Measurements from ENCODE around the gene PCP4.

Gene PCP4

GRCh38 chr21:39935716-39936115 is 68.5 kb downstream of the PCP4 start:
- no peak overlapping the region for H3K4me3 ChIP-seq
- H3K9ac ChIP-seq = no peak overlapping the region
- no peaks in the 10 kb centered on the region for H4K20me1 ChIP-seq
- H3K27me3 ChIP-seq = no peaks in the 10 kb centered on the region
- H3K4me2 ChIP-seq = no peak overlapping the region
- H3K27ac ChIP-seq = no peak overlapping the region
- no peaks in the 10 kb centered on the region for H3K4me1 ChIP-seq
- no peaks in the 10 kb centered on the region for H3K9me3 ChIP-seq
- no peak for TF ChIP-seq Cebpa-rat (IDR thresholded peaks at IDR 0.05)
- H3K36me3 ChIP-seq = no peaks in the 10 kb centered on the region

DNA sequence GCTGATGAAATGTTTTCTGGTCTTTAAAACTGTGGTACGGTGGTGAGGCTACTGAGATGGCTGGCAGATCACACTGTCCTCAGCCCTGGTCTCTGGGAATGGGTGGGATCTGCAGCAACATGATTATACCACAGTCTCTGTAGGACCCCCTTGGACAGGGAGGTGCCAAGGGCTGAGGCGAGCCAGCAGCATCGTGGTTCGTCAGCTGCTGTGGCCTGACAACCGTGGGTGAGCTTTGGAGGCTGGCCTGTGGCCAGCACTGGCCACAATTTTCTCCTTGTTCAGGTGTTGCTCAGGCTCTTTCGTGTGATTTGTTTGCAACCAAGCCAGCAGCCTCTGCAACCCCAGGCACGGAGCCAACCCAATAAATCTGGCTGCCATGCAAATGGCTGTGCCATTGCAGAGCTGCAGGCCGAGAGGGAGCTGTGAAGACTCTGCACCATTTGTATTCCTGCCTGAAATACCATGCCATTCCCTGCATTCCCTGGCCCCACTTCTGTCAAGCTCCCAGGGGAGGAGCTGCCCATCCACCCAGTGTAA is 70.9 kb downstream of the PCP4 start:
- H3K4me1 ChIP-seq = no peaks in the 10 kb centered on the region
- no peak overlapping the region for H3K27ac ChIP-seq
- TF ChIP-seq Cebpa-rat (IDR thresholded peaks at IDR 0.05) = no peak
- H3K9ac ChIP-seq = no peak overlapping the region
- no peaks in the 10 kb centered on the region for H3K36me3 ChIP-seq
- H3K4me2 ChIP-seq = no peak overlapping the region
- H4K20me1 ChIP-seq = no peaks in the 10 kb centered on the region
- H3K27me3 ChIP-seq = no peaks in the 10 kb centered on the region
- no peaks in the 10 kb centered on the region for H3K9me3 ChIP-seq
- H3K4me3 ChIP-seq = no peak overlapping the region

DNA sequence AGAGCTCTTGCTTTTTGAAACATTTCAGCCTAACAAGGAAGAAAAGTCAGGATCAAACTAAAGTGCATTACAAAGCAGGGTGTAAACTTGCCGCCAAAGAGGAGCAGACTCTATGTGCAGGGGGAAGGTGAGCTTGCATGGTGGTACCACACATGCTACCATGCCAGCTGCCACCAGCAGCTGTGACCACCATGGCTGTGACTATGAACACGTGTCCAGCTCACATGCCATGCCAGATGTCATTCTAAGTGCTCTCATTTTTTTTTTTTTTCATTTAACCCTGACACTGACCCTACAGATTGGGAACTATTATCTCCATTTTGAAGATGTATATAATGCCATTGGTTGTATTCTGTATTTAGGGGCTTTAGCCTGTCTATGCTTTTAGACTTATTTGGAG is 79.0 kb downstream of the PCP4 start:
- H3K4me1 ChIP-seq = no peaks in the 10 kb centered on the region
- H3K9me3 ChIP-seq = 0 out of 2 replicates have a peak, but pooled peaks cover 3% of the 10 kb centered on the region
- H3K27me3 ChIP-seq = no peaks in the 10 kb centered on the region
- no peaks in the 10 kb centered on the region for H4K20me1 ChIP-seq
- no peak overlapping the region for H3K4me2 ChIP-seq
- H3K4me3 ChIP-seq = no peak overlapping the region
- no peak overlapping the region for H3K27ac ChIP-seq
- no peak for TF ChIP-seq Cebpa-rat (IDR thresholded peaks at IDR 0.05)
- H3K9ac ChIP-seq = no peak overlapping the region
- H3K36me3 ChIP-seq = no peaks in the 10 kb centered on the region

DNA sequence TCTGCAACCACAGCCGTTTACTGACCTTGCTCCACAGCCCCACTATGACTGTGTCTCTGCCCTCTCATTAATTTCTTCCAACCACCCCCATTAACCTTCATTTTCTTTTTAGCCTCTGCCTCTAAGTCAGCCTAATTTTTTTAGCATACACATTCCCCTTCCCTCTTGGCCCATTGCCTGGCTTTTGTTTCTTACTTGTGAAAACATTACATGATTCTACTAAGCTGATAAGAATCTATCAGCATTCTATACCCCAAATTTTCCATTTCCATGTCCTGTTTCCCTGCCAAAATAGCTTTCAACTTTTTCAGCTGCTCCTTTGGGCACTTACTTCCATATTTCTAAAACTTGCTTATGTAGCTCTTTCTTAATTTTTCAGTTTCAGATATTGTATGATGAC is 79.8 kb downstream of the PCP4 start:
- H3K4me2 ChIP-seq = no peak overlapping the region
- no peaks in the 10 kb centered on the region for H3K4me1 ChIP-seq
- no peak for TF ChIP-seq Cebpa-rat (IDR thresholded peaks at IDR 0.05)
- no peak overlapping the region for H3K4me3 ChIP-seq
- H3K27ac ChIP-seq = no peak overlapping the region
- no peak overlapping the region for H3K9ac ChIP-seq
- H3K27me3 ChIP-seq = no peaks in the 10 kb centered on the region
- 0 out of 2 replicates have a peak, but pooled peaks cover 3% of the 10 kb centered on the region for H3K9me3 ChIP-seq
- H4K20me1 ChIP-seq = no peaks in the 10 kb centered on the region
- H3K36me3 ChIP-seq = no peaks in the 10 kb centered on the region

- Histone ChIP-seq H3K9me3 (no peaks in the 10 kb centered on the region), H3K4me2 (no peak overlapping the region), H3K9ac (no peak overlapping the region), H3K36me3 (no peaks in the 10 kb centered on the region), H3K27me3 (no peaks in the 10 kb centered on the region), H3K27ac (no peak overlapping the region), H3K4me1 (no peaks in the 10 kb centered on the region), H3K4me3 (no peak overlapping the region), H4K20me1 (no peaks in the 10 kb centered on the region)
- no peak for TF ChIP-seq Cebpa-rat (IDR thresholded peaks at IDR 0.05)
Observed at GRCh38 chr21:39951183-39952101, 84.2 kb downstream of the PCP4 start.

- H3K4me1 ChIP-seq = no peaks in the 10 kb centered on the region
- no peaks in the 10 kb centered on the region for H3K27me3 ChIP-seq
- H4K20me1 ChIP-seq = no peaks in the 10 kb centered on the region
- no peak for TF ChIP-seq Cebpa-rat (IDR thresholded peaks at IDR 0.05)
- H3K9me3 ChIP-seq = no peaks in the 10 kb centered on the region
- H3K27ac ChIP-seq = no peak overlapping the region
- no peak overlapping the region for H3K4me3 ChIP-seq
- H3K36me3 ChIP-seq = no peaks in the 10 kb centered on the region
- no peak overlapping the region for H3K9ac ChIP-seq
- no peak overlapping the region for H3K4me2 ChIP-seq
Observed at GRCh38 chr21:39952265-39952664, 85.0 kb downstream of the PCP4 start.

GRCh38 chr21:39954570-39954969 is 87.3 kb downstream of the PCP4 start:
- Histone ChIP-seq H3K4me3 (no peak overlapping the region), H3K4me2 (no peak overlapping the region), H3K27ac (no peak overlapping the region), H3K36me3 (no peaks in the 10 kb centered on the region), H3K4me1 (no peaks in the 10 kb centered on the region), H3K9ac (no peak overlapping the region), H4K20me1 (no peaks in the 10 kb centered on the region), H3K9me3 (no peaks in the 10 kb centered on the region; the same call in 1 of the 2 replicates), H3K27me3 (no peaks in the 10 kb centered on the region)
- no peak for TF ChIP-seq Cebpa-rat (IDR thresholded peaks at IDR 0.05)

DNA sequence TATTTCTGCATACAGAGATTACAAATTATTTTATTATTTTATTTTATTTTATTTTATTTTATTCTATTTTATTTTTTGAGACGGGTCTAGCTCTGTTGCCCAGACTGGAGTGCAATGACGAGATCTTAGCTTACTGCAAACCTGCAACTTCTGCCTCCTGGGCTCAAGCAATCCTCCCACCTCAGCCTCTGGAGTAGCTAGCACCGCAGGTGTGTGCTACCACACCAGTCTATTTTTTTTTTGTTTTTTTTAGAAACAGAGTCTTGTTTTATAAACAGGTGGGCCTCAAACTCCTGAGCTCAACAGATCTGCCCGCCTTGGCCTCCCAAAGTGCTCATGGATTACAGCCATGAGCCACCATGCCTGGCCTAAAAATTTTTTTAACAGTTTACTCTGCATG is 88.1 kb downstream of the PCP4 start:
- Histone ChIP-seq H3K9ac (no peak overlapping the region), H3K27ac (no peak overlapping the region), H3K27me3 (no peaks in the 10 kb centered on the region), H3K9me3 (peaks cover 4% of the 10 kb centered on the region; the same call in 1 of the 2 replicates), H3K4me1 (no peaks in the 10 kb centered on the region), H3K4me3 (no peak overlapping the region), H3K4me2 (no peak overlapping the region), H3K36me3 (no peaks in the 10 kb centered on the region), H4K20me1 (no peaks in the 10 kb centered on the region)
- TF ChIP-seq Cebpa-rat (IDR thresholded peaks at IDR 0.05) = no peak

GRCh38 chr21:39956586-39956985 is 89.3 kb downstream of the PCP4 start:
- no peaks in the 10 kb centered on the region for H4K20me1 ChIP-seq
- H3K4me1 ChIP-seq = no peaks in the 10 kb centered on the region
- no peaks in the 10 kb centered on the region for H3K36me3 ChIP-seq
- H3K4me2 ChIP-seq = no peak overlapping the region
- H3K9me3 ChIP-seq = peaks cover 11% of the 10 kb centered on the region; the same call in 1 of the 2 replicates
- no peak overlapping the region for H3K4me3 ChIP-seq
- H3K27ac ChIP-seq = no peak overlapping the region
- no peak for TF ChIP-seq Cebpa-rat (IDR thresholded peaks at IDR 0.05)
- no peak overlapping the region for H3K9ac ChIP-seq
- no peaks in the 10 kb centered on the region for H3K27me3 ChIP-seq

GRCh38 chr21:39958731-39959130 is 91.5 kb downstream of the PCP4 start:
- no peaks in the 10 kb centered on the region for H3K36me3 ChIP-seq
- no peaks in the 10 kb centered on the region for H3K27me3 ChIP-seq
- no peaks in the 10 kb centered on the region for H3K4me1 ChIP-seq
- H3K4me2 ChIP-seq = no peak overlapping the region
- TF ChIP-seq Cebpa-rat (IDR thresholded peaks at IDR 0.05) = no peak
- peaks cover 11% of the 10 kb centered on the region; the same call in 1 of the 2 replicates for H3K9me3 ChIP-seq
- H3K9ac ChIP-seq = no peak overlapping the region
- no peak overlapping the region for H3K4me3 ChIP-seq
- no peak overlapping the region for H3K27ac ChIP-seq
- no peaks in the 10 kb centered on the region for H4K20me1 ChIP-seq

Data from BLaER1 (cell line).